Psoas muscle (tissue), 8 donors: ENCODE data around the gene ANAPC10. TPM values are rescaled to one million over a fixed set of nuclear protein-coding genes. Genes with fewer than 3 reads are reported as not detected.

ENCODE experiments used
- ATAC-seq, 4 donors: fragments of 200-7000 bp; cut with Tn5 transposase; one replicate each; pipeline ENCODE4 v1.9.1; 2020; ENCODE audit warnings: moderate library complexity in 3 of 4, mild to moderate bottlenecking in 2 of 4
- DNase-seq, 2 donors: peaks; one replicate each; pipeline ENCODE4 v3.0.0-alpha.2; 2020
- H3K27ac ChIP-seq: fragments of 200-600 bp; one replicate; pipeline ENCODE4 v1.8.0; 2022
- H3K27me3 ChIP-seq, 3 donors: fragments of 200-600 bp in 1 of 3; one replicate each; pipeline versions ENCODE4 v1.6.1 to v1.8.0; 2013 to 2022; ENCODE audit warnings: low read length in 2 of 3, mild to moderate bottlenecking in 2 of 3, moderate library complexity in 1 of 3; ENCODE audit not compliant: insufficient read depth in 3 of 3
- H3K36me3 ChIP-seq, 2 donors: fragments of 200-600 bp in 1 of 2; one replicate each; pipeline versions ENCODE4 v1.6.1 to v1.8.0; 2013 to 2022; ENCODE audit warnings: low read depth in 1 of 2, mild to moderate bottlenecking in 1 of 2, moderate library complexity in 1 of 2; ENCODE audit not compliant: insufficient read depth in 1 of 2
- H3K4me1 ChIP-seq: fragments of 200-600 bp; one replicate; pipeline ENCODE4 v1.8.0; 2022
- H3K4me3 ChIP-seq: fragments of 200-600 bp; one replicate; pipeline ENCODE4 v1.8.0; 2022; ENCODE audit warnings: mild to moderate bottlenecking
- H3K9me3 ChIP-seq: fragments of 200-600 bp; one replicate; pipeline ENCODE4 v1.8.0; 2022
- WGBS, 3 donors: extraction: QIAGEN DNeasy Blood & Tissue Kit; methylation state at CpG; one replicate each; pipeline versions ENCODE4 v1.1.6 to v1.1.7; 2013; 5-methylcytosine and 5-hydroxymethylcytosine counted together
- intact Hi-C, 2 donors: fragments of 100-400 bp; cut with DNase I; formaldehyde crosslinking; loops; one replicate each; pipeline versions ENCODE4 v1.11.0 to v1.14.2; 2022
- polyA plus RNA-seq, 3 donors: library from polyadenylated mRNA; stranded (reverse); fragments of 200-250 nt; gene quantifications; one replicate each; pipeline ENCODE4 v1.2.3, GENCODE V29; 2013
- total RNA-seq, 4 donors: library from RNA; stranded (reverse); fragmentation: NEBNext Ultra II Directional in 2 of 4; extraction: Animal tissue kit (Norgen Biotek cat#: 25700) in 2 of 4; gene quantifications; one replicate each; pipeline versions ENCODE4 v1.2.1 to v1.2.4, GENCODE V29; 2021 to 2023
- TF ChIP-seq, protein P1 (sequence below): fragments of 200-600 bp; IDR thresholded peaks from one replicate; pipeline ENCODE4 v1.8.0; 2022; ENCODE audit warnings: antibody characterized with exemption
- donor health status: healthy with polysubstance abuse.
- donor health status: DM: no; HTN: no; CAD: no; lungs with moderate emphysema.
- donor health status: Bipolar disorder and iron deficiency.
- donor health status: healthy.
- donor health status: DM: yes; HTN: yes; CAD: no.
- donor health status: DM: no; HTN: no; CAD: no.
- donor health status: DM: no; HTN: no; CAD: no.
- donor health status: DM: yes; HTN: yes; CAD: no.

The ANAPC10 gene
- total and polyA plus RNA-seq, 7 donors: 16.5 to 26.8 (median 18.0) TPM

DNA sequence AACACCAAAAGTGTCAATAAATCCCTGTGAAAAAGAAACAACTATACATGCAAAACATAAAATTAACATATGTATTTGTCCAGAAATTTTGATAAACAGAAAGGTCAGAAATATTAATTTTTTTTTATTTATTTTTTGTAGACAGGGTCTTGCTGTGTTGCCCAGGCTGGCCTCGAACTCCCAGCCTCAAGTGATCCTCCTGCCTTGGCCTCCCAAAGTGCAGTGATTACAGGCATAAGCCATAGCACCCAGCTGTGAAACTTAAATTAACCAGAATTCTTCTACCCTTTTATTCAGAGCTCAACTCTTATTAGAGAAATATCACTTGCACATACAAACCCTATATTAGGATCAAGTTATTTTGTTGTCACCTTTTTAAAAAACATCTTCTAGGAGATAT is 16.2 kb downstream of the ANAPC10 start:
- 96 to 100% (median 98%) methylated on average over 1 of the region's 1 CpG for WGBS, 3 donors
- H3K9me3 ChIP-seq: no peaks in the 10 kb centered on the region
- no peak for ATAC-seq
- no peak for DNase-seq
- H3K4me3 ChIP-seq: no peak overlapping the region
- no peak overlapping the region for H3K27ac ChIP-seq
- no peaks in the 10 kb centered on the region for H3K27me3 ChIP-seq
- TF ChIP-seq, protein P1, sequence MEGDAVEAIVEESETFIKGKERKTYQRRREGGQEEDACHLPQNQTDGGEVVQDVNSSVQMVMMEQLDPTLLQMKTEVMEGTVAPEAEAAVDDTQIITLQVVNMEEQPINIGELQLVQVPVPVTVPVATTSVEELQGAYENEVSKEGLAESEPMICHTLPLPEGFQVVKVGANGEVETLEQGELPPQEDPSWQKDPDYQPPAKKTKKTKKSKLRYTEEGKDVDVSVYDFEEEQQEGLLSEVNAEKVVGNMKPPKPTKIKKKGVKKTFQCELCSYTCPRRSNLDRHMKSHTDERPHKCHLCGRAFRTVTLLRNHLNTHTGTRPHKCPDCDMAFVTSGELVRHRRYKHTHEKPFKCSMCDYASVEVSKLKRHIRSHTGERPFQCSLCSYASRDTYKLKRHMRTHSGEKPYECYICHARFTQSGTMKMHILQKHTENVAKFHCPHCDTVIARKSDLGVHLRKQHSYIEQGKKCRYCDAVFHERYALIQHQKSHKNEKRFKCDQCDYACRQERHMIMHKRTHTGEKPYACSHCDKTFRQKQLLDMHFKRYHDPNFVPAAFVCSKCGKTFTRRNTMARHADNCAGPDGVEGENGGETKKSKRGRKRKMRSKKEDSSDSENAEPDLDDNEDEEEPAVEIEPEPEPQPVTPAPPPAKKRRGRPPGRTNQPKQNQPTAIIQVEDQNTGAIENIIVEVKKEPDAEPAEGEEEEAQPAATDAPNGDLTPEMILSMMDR: no peak
- intact Hi-C loops: no loop called here
- peaks cover 0 to 27% of the 10 kb centered on the region in 2 donors for H3K36me3 ChIP-seq
- H3K4me1 ChIP-seq: no peaks in the 10 kb centered on the region

DNA sequence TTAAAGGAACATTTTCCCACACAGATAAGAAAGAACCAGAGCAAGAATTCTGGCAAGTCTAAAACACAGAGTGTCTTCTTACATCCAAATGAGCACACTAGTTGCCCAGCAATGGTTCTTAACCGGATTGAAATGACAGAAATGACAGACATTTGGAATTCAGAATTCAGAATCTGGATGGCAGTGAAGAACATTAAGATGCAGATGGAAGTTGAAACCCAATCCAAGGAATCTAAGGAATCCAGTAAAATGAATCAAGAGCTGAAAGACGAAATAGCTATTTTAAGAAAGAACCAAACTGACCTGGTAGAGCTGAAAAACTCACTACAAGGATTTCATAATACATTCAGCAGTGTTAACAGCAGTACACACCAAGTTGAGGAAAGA is 21.5 kb downstream of the ANAPC10 start:
- DNase-seq: no peak
- no peaks in the 10 kb centered on the region for H3K9me3 ChIP-seq
- H3K4me1 ChIP-seq: peaks cover 6% of the 10 kb centered on the region
- 39 to 52% (median 45%) methylated on average over 2 of the region's 2 CpGs for WGBS, 3 donors
- TF ChIP-seq, protein P1: no peak
- ATAC-seq: peak in 2 of 4 donors; percentile 44 to 51
- no peak overlapping the region for H3K4me3 ChIP-seq
- H3K36me3 ChIP-seq: peaks cover 0 to 15% of the 10 kb centered on the region in 2 donors
- no peak overlapping the region for H3K27ac ChIP-seq
- H3K27me3 ChIP-seq: no peaks in the 10 kb centered on the region
- intact Hi-C loops: no loop called here

DNA sequence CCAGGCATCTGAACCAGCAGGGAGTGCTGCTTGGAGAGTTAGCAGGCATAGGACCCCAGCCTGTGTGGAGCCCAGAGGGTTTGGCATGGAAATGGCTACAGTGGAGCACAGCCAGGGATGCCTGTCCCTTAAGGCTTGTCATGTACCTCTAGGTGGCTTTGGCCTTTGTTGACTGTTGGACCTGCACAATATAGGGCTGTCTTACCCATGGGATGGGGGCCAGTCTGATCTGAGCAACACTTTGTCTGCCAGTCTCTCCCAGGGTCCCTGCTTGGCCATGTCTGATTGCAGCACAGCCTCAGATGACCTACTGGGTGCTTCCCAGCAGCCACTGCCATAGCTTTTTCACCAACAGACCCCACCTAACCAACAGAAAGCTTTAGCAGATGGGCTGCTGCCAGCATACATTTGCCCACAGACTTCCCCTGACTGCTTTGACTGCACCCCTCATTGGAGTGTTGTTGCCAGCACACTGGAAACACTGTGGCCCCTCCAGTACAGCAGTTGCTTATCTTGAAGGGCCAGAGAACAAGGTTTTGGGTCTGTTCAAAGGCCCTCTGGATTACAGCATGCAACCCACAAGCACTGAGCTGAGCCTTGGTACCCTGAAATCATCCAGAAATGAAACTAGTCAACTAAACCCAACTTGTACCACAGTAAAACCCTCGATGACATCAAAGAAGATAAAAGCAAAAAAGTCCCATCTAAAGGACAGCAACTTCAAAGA is 22.1 kb downstream of the ANAPC10 start:
- DNase-seq (no peak), ATAC-seq (peak in 1 of 4 donors; percentile 59)
- intact Hi-C loops: no loop called here
- peaks cover 6% of the 10 kb centered on the region for H3K4me1 ChIP-seq
- no peaks in the 10 kb centered on the region for H3K27me3 ChIP-seq
- peaks cover 0 to 15% of the 10 kb centered on the region in 2 donors for H3K36me3 ChIP-seq
- H3K9me3 ChIP-seq: no peaks in the 10 kb centered on the region
- WGBS, 3 donors: 94 to 100% (median 97%) methylated on average over 1 of the region's 1 CpG
- TF ChIP-seq, protein P1: no peak
- no peak overlapping the region for H3K27ac ChIP-seq
- H3K4me3 ChIP-seq: no peak overlapping the region

DNA sequence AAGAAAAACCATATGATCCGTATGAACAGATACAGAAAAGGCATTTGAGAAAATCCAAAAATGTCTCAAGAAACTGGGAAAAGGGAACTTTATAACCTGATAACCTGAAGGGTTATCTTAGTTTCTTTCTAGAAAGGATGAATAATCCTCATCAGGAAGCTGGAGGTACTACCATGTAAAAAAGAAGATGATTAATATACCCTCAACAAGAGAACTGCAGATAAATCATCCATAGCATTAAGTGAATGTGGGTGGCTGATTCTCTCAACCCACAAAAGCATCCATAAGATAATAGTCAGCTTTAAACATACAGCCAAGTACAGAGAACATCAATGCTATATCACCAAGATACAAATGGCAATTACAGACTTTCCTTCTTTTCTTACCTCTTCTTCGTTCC is 26.4 kb downstream of the ANAPC10 start:
- Histone ChIP-seq H3K36me3 (no peaks in the 10 kb centered on the region), H3K27me3 (no peaks in the 10 kb centered on the region), H3K4me1 (peaks cover 5% of the 10 kb centered on the region), H3K9me3 (no peaks in the 10 kb centered on the region), H3K4me3 (no peak overlapping the region), H3K27ac (no peak overlapping the region)
- no peak for ATAC-seq
- 93 to 99% (median 96%) methylated on average over 2 of the region's 2 CpGs for WGBS, 3 donors
- DNase-seq: no peak
- intact Hi-C loops: no loop called here
- TF ChIP-seq, protein P1: no peak

DNA sequence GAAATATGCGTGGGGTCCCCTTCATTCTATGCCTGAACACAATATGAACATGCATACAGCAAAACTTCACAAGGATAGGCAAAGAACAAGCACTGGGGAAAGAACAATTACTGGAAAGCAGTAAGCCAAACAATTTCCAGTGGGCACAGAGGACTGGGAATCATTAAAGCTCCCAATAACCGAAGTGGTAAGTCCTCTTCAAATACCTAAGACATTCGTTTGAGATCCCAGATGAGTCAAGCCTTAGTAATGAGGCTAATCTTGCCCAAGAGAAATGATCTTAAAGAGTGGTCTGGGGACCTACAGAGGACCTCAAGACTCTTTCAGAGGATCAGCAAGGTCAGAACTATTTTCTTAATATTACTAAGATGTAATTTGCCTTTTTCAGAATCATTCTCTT is 28.6 kb downstream of the ANAPC10 start:
- no peak for DNase-seq
- Histone ChIP-seq H3K4me3 (no peak overlapping the region), H3K27me3 (no peaks in the 10 kb centered on the region), H3K9me3 (no peaks in the 10 kb centered on the region), H3K4me1 (no peaks in the 10 kb centered on the region), H3K27ac (no peak overlapping the region), H3K36me3 (no peaks in the 10 kb centered on the region)
- intact Hi-C loops: loop anchor here (5.0 to 10.0 kb wide), 2 partner anchors 895 to 897 kb away; no protein-coding TSS in a partner anchor
- TF ChIP-seq, protein P1: no peak
- WGBS, 3 donors: 77 to 82% (median 82%) methylated on average over 3 of the region's 3 CpGs
- ATAC-seq: no peak
